OCI-LY1 (cell line): ENCODE results near the gene C14orf39.

Experiments
- CTCF ChIP-seq: fragments of 200-600 bp; sonication (generic), shearing (Covaris generic); IDR thresholded peaks from 2 replicates; pipeline ENCODE4 v1.5.1; 2017; ENCODE audit warnings: mild to moderate bottlenecking, antibody characterized with exemption, low read length, moderate library complexity, mixed read lengths
- EZH2 ChIP-seq: fragments of 200-600 bp; sonication (generic), shearing (Covaris generic); IDR thresholded peaks from 2 replicates; pipeline ENCODE4 v1.8.0; 2017; ENCODE audit warnings: borderline replicate concordance, mixed run types, mild to moderate bottlenecking, antibody characterized with exemption, low read length, moderate library complexity, mixed read lengths

GRCh38 chr14:60514741-60515491 lies 29.1 kb upstream of the C14orf39 start:
- TF ChIP-seq CTCF (peak; percentile 29; the same call in 1 of the 2 replicates), EZH2 (no peak)
